Heart left ventricle (tissue), 16 donors: ENCODE data around the gene TNNC1. TPM values are rescaled to one million over a fixed set of nuclear protein-coding genes. Genes with fewer than 3 reads are reported as not detected.

Experiments
- ATAC-seq, 4 donors: fragments of 200-7000 bp; cut with Tn5 transposase; one replicate each; pipeline ENCODE4 v1.9.1; 2020 to 2022; ENCODE audit warnings: moderate library complexity in 4 of 4, mild to moderate bottlenecking in 3 of 4, moderate number of reproducible peaks in 1 of 4
- DNase-seq, 5 donors: peaks; one replicate each; pipeline ENCODE4 v3.0.0-alpha.2; 2020
- H3K27ac ChIP-seq, 12 donors: fragments of 200-600 bp; sonication (generic) in 4 of 12; one replicate each; pipeline versions ENCODE4 v1.5.0 to v1.8.0; 2016 to 2022; ENCODE audit warnings: mild to moderate bottlenecking in 2 of 12
- H3K27me3 ChIP-seq, 9 donors: fragments of 200-600 bp; sonication (generic) in 2 of 9; one replicate each; pipeline versions ENCODE4 v1.5.1 to v1.8.0; 2016 to 2022; ENCODE audit warnings: mild to moderate bottlenecking in 3 of 9
- H3K36me3 ChIP-seq, 9 donors: fragments of 200-600 bp; sonication (generic) in 2 of 9; one replicate each; pipeline versions ENCODE4 v1.5.0 to v1.8.0; 2018 to 2022; ENCODE audit warnings: mild to moderate bottlenecking in 2 of 9
- H3K4me1 ChIP-seq, 12 donors: fragments of 200-600 bp; sonication (generic) in 4 of 12; one replicate each; pipeline versions ENCODE4 v1.5.0 to v1.8.0; 2016 to 2022; ENCODE audit warnings: mild to moderate bottlenecking in 3 of 12
- H3K4me3 ChIP-seq, 12 donors: fragments of 200-600 bp; sonication (generic) in 4 of 12; one replicate each; pipeline versions ENCODE4 v1.5.0 to v1.8.0; 2017 to 2022; ENCODE audit warnings: mild to moderate bottlenecking in 9 of 12, moderate library complexity in 4 of 12
- H3K9me3 ChIP-seq, 12 donors: fragments of 200-600 bp; sonication (generic) in 4 of 12; one replicate each; pipeline versions ENCODE4 v1.5.0 to v1.8.0; 2016 to 2022; ENCODE audit warnings: mild to moderate bottlenecking in 1 of 12
- CTCF ChIP-seq, 12 donors: fragments of 200-600 bp; sonication (generic) in 4 of 12; IDR thresholded peaks; one replicate each; pipeline versions ENCODE4 v1.5.0 to v1.8.0; 2018 to 2022; ENCODE audit warnings: antibody characterized with exemption in 12 of 12, mild to moderate bottlenecking in 5 of 12
- POLR2A ChIP-seq, 2 donors: fragments of 450-650 bp; IDR thresholded peaks; one replicate each; pipeline ENCODE4 v1.6.1; 2017; ENCODE audit warnings: antibody characterized with exemption in 2 of 2, mild to moderate bottlenecking in 2 of 2, moderate library complexity in 2 of 2
- WGBS, 4 donors: extraction: QIAGEN DNeasy Blood & Tissue Kit in 2 of 4; methylation state at CpG; one replicate each; pipeline versions ENCODE4 v1.1.5 to v1.1.7; 2013 to 2018; 5-methylcytosine and 5-hydroxymethylcytosine counted together
- intact Hi-C, 10 donors: fragments of 100-400 bp; cut with DNase I; formaldehyde crosslinking; loops; one replicate each; pipeline versions ENCODE4 v1.11.1 to v1.14.2; 2022
- polyA plus RNA-seq, 2 donors: library from polyadenylated mRNA; stranded (reverse); fragments of 200-250 nt; gene quantifications; one replicate each; pipeline ENCODE4 v1.2.3, GENCODE V29; 2013
- total RNA-seq, 9 donors: library from RNA; depleted of rRNA in 2 of 9; stranded (reverse); fragments of >200 nt in 2 of 9; fragmentation: NEBNext Ultra II Directional in 3 of 9; extraction: Animal tissue kit (Norgen Biotek cat#: 25700) in 3 of 9; gene quantifications; one replicate each; pipeline versions ENCODE4 v1.1.0 to v1.2.4, GENCODE V29; 2016 to 2023
- donor health status: ischemic (EF 13 %, LVEDD 7.1; RV severe dilation, severe dysfunction).
- donor health status: healthy with polysubstance abuse.
- donor health status: DM: no; HTN: yes; CAD: no.
- donor health status: DM: no; HTN: no; CAD: no.
- donor health status: ischemic (EF 25% LVEDD 6.9; RV normal size, moderate dysfunction).
- donor health status: ischemic (EF 25% LVEDD 5.7; RV mildly dilated, moderate dysfunction).
- donor health status: healthy.
- donor health status: DM: yes; HTN: yes; CAD: no.
- donor health status: ischemic (EF 35%, LVEDD 5.7; RV mildly dilated, moderate dysfunction).
- donor health status: nonischemic (EF 11% LVEDD 7.7; RV severe dilation, severe dysfunction).
- donor health status: DM: yes; HTN: yes; CAD: no.
- donor health status: PGD.
- donor health status: ischemic (EF 29% LVEDD 5.4; RV normal size, mild dysfunction).
- donor health status: nonischemic (EF 23%, LVEDD 6.1; RV moderate dilation, normal function).

The TNNC1 gene
- total and polyA plus RNA-seq, 11 donors = 4,301 to 20,003 (median 8,364) TPM

- H3K27ac ChIP-seq = peak within 1 kb of the TSS in 11 of 12 donors; percentile 47 to 94 (median 80)
- peaks cover 3 to 93% (median 31%) of the 10 kb centered on the region in 12 donors for H3K4me1 ChIP-seq
- no peak for TF ChIP-seq POLR2A (IDR thresholded peaks at IDR 0.05)
- peak in 3 of 12 donors; percentile 6 to 16 (median 7) for TF ChIP-seq CTCF (IDR thresholded peaks at IDR 0.05)
- H3K27me3 ChIP-seq = no peaks in the 10 kb centered on the region
- peak within 1 kb of the TSS; percentile 23 to 72 (median 52) for H3K4me3 ChIP-seq
- 45 to 53% (median 52%) methylated on average over 18 to 25 of the region's 25 CpGs for WGBS, 4 donors
- H3K36me3 ChIP-seq = peaks cover 0 to 44% (median 31%) of the 10 kb centered on the region in 9 donors
- ATAC-seq = peak; percentile 39 to 82 (median 55)
- DNase-seq = peak; percentile 71 to 85 (median 79)
- intact Hi-C loops = loop anchor here in 2 of 10 donors (5.0 kb wide), 2 partner anchors 32 to 37 kb away; partner anchors contain the start of gene NT5DC2 (in 1 of the 2)
- H3K9me3 ChIP-seq = no peaks in the 10 kb centered on the region
Measured at GRCh38 chr3:52494886-52495495, 41.1 kb upstream of the TNNC1 start, which contains the start of gene STAB1. STAB1 (plus strand) TSS chr3:52495338; CDS start chr3:52495414, 76 bp downstream.

GRCh38 chr3:52494445-52494844 is 40.6 kb upstream of the TNNC1 start:
- DNase-seq (no peak), ATAC-seq (no peak)
- TF ChIP-seq POLR2A (IDR thresholded peaks at IDR 0.05) (no peak), CTCF (IDR thresholded peaks at IDR 0.05) (no peak)
- intact Hi-C loops = loop anchor here in 1 of 10 donors (5.0 kb wide), 1 partner anchor 33 kb away; no protein-coding TSS in a partner anchor
- Histone ChIP-seq H3K27me3 (no peaks in the 10 kb centered on the region), H3K36me3 (peaks cover 0 to 49% (median 37%) of the 10 kb centered on the region in 9 donors), H3K27ac (peak overlapping the region in 10 of 12 donors; percentile 65 to 94 (median 82)), H3K9me3 (no peaks in the 10 kb centered on the region), H3K4me1 (peaks cover 3 to 96% (median 35%) of the 10 kb centered on the region in 12 donors), H3K4me3 (peak overlapping the region in 4 of 12 donors; percentile 47 to 72 (median 60))
- 75 to 89% (median 82%) methylated on average over 7 of the region's 7 CpGs for WGBS, 4 donors

GRCh38 chr3:52493232-52494017 is 39.6 kb upstream of the TNNC1 start:
- ATAC-seq (no peak), DNase-seq (no peak)
- intact Hi-C loops = loop anchor here in 1 of 10 donors (5.0 kb wide), 1 partner anchor 34 kb away; no protein-coding TSS in a partner anchor
- 86 to 96% (median 95%) methylated on average over 7 of the region's 7 CpGs for WGBS, 4 donors
- H3K9me3 ChIP-seq = no peaks in the 10 kb centered on the region
- no peak overlapping the region for H3K27ac ChIP-seq
- H3K36me3 ChIP-seq = peaks cover 0 to 59% (median 47%) of the 10 kb centered on the region in 9 donors
- H3K27me3 ChIP-seq = no peaks in the 10 kb centered on the region
- no peak for TF ChIP-seq POLR2A (IDR thresholded peaks at IDR 0.05)
- TF ChIP-seq CTCF (IDR thresholded peaks at IDR 0.05) = no peak
- H3K4me1 ChIP-seq = peaks cover 3 to 90% (median 38%) of the 10 kb centered on the region in 12 donors
- H3K4me3 ChIP-seq = no peak overlapping the region

GRCh38 chr3:52492059-52492458 is 38.2 kb upstream of the TNNC1 start:
- Histone ChIP-seq H3K9me3 (no peaks in the 10 kb centered on the region), H3K4me3 (no peak overlapping the region), H3K36me3 (peaks cover 0 to 68% (median 61%) of the 10 kb centered on the region in 9 donors), H3K27ac (peak overlapping the region in 1 of 12 donors; percentile 87), H3K27me3 (no peaks in the 10 kb centered on the region), H3K4me1 (peaks cover 3 to 76% (median 38%) of the 10 kb centered on the region in 12 donors)
- ATAC-seq = no peak
- WGBS, 4 donors = 86 to 94% (median 93%) methylated on average over 16 to 21 of the region's 21 CpGs
- intact Hi-C loops = loop anchor here in 1 of 10 donors (5.0 kb wide), 1 partner anchor 35 kb away; no protein-coding TSS in a partner anchor
- no peak for DNase-seq
- no peak for TF ChIP-seq POLR2A (IDR thresholded peaks at IDR 0.05)
- TF ChIP-seq CTCF (IDR thresholded peaks at IDR 0.05) = no peak
